Transverse colon (tissue), 4 donors: ENCODE results near the gene OOSP1. TPM values are rescaled to one million over a fixed set of nuclear protein-coding genes. Genes with fewer than 3 reads are reported as not detected.

ENCODE experiments used
- DNase-seq: peaks from one replicate; pipeline ENCODE4 v3.0.0-alpha.2; 2019
- H3K27ac ChIP-seq, 4 donors: fragments of 200-600 bp; sonication (generic); 2 replicates each; pipeline ENCODE4 v1.5.1; 2016 to 2018; ENCODE audit warnings: inconsistent platforms in 4 of 4
- H3K27me3 ChIP-seq: fragments of 200-600 bp; sonication (generic); 2 replicates; pipeline ENCODE4 v1.5.1; 2017; ENCODE audit warnings: inconsistent platforms
- H3K36me3 ChIP-seq, 4 donors: fragments of 200-600 bp; sonication (generic); 2 replicates each; pipeline ENCODE4 v1.5.1; 2017 to 2019; ENCODE audit warnings: inconsistent platforms in 4 of 4
- H3K4me1 ChIP-seq, 4 donors: fragments of 200-600 bp; sonication (generic); 2 replicates each; pipeline ENCODE4 v1.5.1; 2017 to 2020; ENCODE audit warnings: inconsistent platforms in 4 of 4
- H3K4me3 ChIP-seq, 4 donors: fragments of 200-600 bp; sonication (generic); 1 replicate in 1 of 4; 2 replicates in 3 of 4; pipeline versions ENCODE4 v1.5.1 to v1.6.1; 2017 to 2019; ENCODE audit warnings: inconsistent platforms in 4 of 4
- H3K9me3 ChIP-seq, 2 donors: fragments of 200-600 bp; sonication (generic); 2 replicates each; pipeline ENCODE4 v1.5.1; 2017 to 2019; ENCODE audit warnings: inconsistent platforms in 2 of 2
- EP300 ChIP-seq: sonication (generic); formaldehyde crosslinking; IDR thresholded peaks from one replicate; pipeline ENCODE4 v1.6.1; 2017; ENCODE audit warnings: antibody characterized with exemption, low read depth
- POLR2A ChIP-seq: fragments of 450-650 bp; IDR thresholded peaks from one replicate; pipeline ENCODE4 v1.6.1; 2016; ENCODE audit warnings: antibody characterized with exemption, mild to moderate bottlenecking, moderate library complexity
- POLR2AphosphoS5 ChIP-seq, 3 donors: sonication (generic); formaldehyde crosslinking; IDR thresholded peaks; one replicate each; pipeline ENCODE4 v1.6.1; 2016; ENCODE audit warnings: antibody characterized with exemption in 3 of 3
- WGBS, 2 donors: methylation state at CpG; one replicate each; pipeline ENCODE4 v1.1.5; 2018; ENCODE audit warnings: low coverage in 1 of 2; 5-methylcytosine and 5-hydroxymethylcytosine counted together
- in situ Hi-C, 4 donors: fragments of 200-750 bp; cut with MboI; loops; one replicate each; pipeline versions ENCODE4 v1.15.0 to v1.15.1; 2017; ENCODE audit warnings: low sequenced_read_pairs in 3 of 4, low pct_ligation_motif_present in 1 of 4, low pct_unique_long_range_greater_than_20kb in 1 of 4
- intact Hi-C: fragments of 100-400 bp; cut with DNase I; formaldehyde crosslinking; loops from one replicate; pipeline ENCODE4 v1.15.1; 2023; ENCODE audit warnings: low total_unique reads
- total RNA-seq, 4 donors: library from RNA; depleted of rRNA; stranded (reverse); fragments of >200 nt; gene quantifications; one replicate each; pipeline ENCODE4 v1.1.0, GENCODE V29; 2016
- TF ChIP-seq, protein P1 (sequence below), 5 experiments: fragments of 200-600 bp in 3 of 5; fragments of 450-650 bp in 2 of 5; sonication (generic) in 3 of 5; IDR thresholded peaks; 1 replicate in 2 of 5; 2 replicates in 3 of 5; pipeline ENCODE4 v1.5.1; 2016 to 2017; ENCODE audit warnings: antibody characterized with exemption in 5 of 5, inconsistent platforms in 3 of 5, mild to moderate bottlenecking in 2 of 5, moderate library complexity in 1 of 5

OOSP1 gene
- total RNA-seq, 4 donors from 2014 or later, result not detected

DNA sequence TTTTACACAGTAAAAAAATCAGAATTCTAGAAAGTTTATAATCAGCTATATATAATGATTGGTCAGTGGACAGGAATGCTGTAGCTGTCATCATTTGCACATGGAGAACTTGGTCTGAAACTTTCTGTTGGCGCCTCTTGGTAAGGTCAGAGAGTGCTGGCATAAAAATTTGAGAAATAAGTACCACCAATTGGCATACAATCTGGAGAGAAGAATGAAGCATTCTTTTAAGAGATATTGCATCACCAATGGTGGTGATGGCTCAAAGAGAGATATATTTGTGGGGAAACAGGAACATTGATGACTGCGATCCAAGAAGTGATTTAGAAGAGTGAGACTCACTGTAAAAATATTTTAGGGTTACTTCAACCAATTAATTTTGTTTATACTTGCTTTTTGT lies 19.8 kb upstream of the OOSP1 start:
- Histone ChIP-seq H3K27ac (no peak overlapping the region), H3K4me1 (peaks cover 0 to 4% (median 0%) of the 10 kb centered on the region in 4 donors), H3K4me3 (no peak overlapping the region), H3K36me3 (no peaks in the 10 kb centered on the region), H3K27me3 (no peaks in the 10 kb centered on the region), H3K9me3 (peaks cover 8 to 12% of the 10 kb centered on the region in 2 donors)
- in situ Hi-C loops (no loop called here), intact Hi-C loops (no loop called here)
- WGBS, 2 donors, result 80% methylated on average over 1 to 2 of the region's 2 CpGs
- no peak for DNase-seq
- TF ChIP-seq POLR2AphosphoS5 (IDR thresholded peaks at IDR 0.05), result no peak
- TF ChIP-seq EP300, result no peak
- no peak for TF ChIP-seq POLR2A
- TF ChIP-seq, protein P1, sequence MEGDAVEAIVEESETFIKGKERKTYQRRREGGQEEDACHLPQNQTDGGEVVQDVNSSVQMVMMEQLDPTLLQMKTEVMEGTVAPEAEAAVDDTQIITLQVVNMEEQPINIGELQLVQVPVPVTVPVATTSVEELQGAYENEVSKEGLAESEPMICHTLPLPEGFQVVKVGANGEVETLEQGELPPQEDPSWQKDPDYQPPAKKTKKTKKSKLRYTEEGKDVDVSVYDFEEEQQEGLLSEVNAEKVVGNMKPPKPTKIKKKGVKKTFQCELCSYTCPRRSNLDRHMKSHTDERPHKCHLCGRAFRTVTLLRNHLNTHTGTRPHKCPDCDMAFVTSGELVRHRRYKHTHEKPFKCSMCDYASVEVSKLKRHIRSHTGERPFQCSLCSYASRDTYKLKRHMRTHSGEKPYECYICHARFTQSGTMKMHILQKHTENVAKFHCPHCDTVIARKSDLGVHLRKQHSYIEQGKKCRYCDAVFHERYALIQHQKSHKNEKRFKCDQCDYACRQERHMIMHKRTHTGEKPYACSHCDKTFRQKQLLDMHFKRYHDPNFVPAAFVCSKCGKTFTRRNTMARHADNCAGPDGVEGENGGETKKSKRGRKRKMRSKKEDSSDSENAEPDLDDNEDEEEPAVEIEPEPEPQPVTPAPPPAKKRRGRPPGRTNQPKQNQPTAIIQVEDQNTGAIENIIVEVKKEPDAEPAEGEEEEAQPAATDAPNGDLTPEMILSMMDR (IDR thresholded peaks at IDR 0.05), result no peak

DNA sequence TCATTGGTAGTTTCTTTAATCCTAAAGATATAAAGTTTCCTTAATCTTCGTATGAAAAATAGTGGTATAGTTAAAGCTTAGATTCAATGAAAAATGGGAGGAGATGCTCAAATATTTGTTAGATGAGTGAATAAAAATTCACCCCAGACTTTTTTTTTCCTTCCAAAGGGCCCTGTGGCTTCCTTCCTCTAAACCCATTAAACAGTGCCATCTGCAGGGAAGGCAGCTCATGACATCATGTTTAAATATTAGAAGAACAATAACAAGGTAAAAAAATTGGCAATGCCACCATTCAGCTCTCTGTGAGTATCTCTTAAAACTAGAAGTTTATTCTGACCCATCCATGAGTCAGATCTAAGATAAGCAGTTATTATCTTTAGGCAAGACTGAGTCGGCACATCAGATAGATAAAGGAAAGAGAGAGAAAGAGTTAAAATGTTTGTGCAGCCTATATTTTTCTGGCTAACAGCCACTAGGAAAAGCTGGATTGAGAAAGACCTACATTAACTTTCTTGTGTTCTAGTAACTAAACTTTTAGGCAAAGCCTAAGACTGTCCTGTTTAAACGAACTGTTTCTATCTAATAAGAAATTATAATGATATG lies 19.1 kb upstream of the OOSP1 start:
- WGBS, 2 donors, result 53 to 56% methylated on average over 3 of the region's 3 CpGs
- intact Hi-C loops, result no loop called here
- H3K9me3 ChIP-seq, result peaks cover 14 to 18% of the 10 kb centered on the region in 2 donors
- in situ Hi-C loops, result no loop called here
- H3K27me3 ChIP-seq, result no peaks in the 10 kb centered on the region
- H3K4me1 ChIP-seq, result peaks cover 0 to 4% (median 0%) of the 10 kb centered on the region in 4 donors
- no peak overlapping the region for H3K4me3 ChIP-seq
- H3K27ac ChIP-seq, result no peak overlapping the region
- TF ChIP-seq, protein P1 (IDR thresholded peaks at IDR 0.05), result peak; percentile 31 to 48 (median 43)
- TF ChIP-seq EP300 (no peak), POLR2A (no peak), POLR2AphosphoS5 (IDR thresholded peaks at IDR 0.05) (no peak)
- peak; percentile 45 for DNase-seq
- H3K36me3 ChIP-seq, result no peaks in the 10 kb centered on the region

DNA sequence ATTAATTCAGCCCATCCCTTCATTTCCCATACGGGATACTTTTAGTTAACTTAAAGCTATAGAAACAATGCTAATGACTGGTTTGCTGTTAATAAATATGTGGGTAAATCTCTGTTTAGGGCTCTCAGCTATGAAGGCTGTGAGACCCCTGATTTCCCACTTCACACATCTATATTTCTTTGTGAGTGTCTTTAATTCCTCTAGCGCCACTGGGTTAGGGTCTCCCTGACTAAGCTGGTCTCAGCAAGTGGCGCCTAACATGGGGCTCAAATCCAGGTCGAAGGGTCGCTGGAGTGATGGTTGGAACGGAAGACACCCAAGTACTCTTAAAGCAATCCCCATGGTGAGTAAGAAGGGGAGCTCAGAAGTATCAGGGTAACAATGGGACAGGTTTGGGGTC lies 14.4 kb upstream of the OOSP1 start:
- DNase-seq, result no peak
- in situ Hi-C loops, result no loop called here
- 95 to 100% methylated on average over 1 to 6 of the region's 6 CpGs for WGBS, 2 donors
- H3K27me3 ChIP-seq, result no peaks in the 10 kb centered on the region
- H3K36me3 ChIP-seq, result no peaks in the 10 kb centered on the region
- peaks cover 27 to 30% of the 10 kb centered on the region in 2 donors for H3K9me3 ChIP-seq
- no peaks in the 10 kb centered on the region for H3K4me1 ChIP-seq
- no peak overlapping the region for H3K4me3 ChIP-seq
- intact Hi-C loops, result no loop called here
- TF ChIP-seq, protein P1 (IDR thresholded peaks at IDR 0.05), result no peak
- TF ChIP-seq POLR2AphosphoS5 (IDR thresholded peaks at IDR 0.05), result no peak
- no peak for TF ChIP-seq EP300
- no peak for TF ChIP-seq POLR2A
- no peak overlapping the region for H3K27ac ChIP-seq

DNA sequence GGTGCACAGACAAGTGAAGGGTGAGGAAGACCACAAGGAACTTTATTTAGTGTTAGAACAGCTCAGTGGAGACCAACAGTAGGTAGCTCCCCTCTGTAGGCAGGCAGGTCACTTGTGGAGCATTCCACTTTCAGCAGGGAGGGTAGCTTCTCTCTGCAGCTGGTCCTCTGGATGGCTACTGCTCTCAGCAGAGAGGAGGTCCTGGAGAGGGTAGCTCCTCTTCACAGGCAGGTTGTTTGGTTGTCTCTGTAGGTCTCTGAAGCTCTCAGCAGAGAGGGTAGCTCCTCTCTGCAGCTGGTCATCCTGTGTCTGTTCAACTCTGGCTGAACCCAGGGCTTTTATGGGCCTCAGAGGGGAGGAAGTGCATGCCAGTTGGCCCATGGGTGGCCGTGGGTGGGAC lies 6.5 kb upstream of the OOSP1 start:
- Histone ChIP-seq H3K27me3 (no peaks in the 10 kb centered on the region), H3K27ac (no peak overlapping the region), H3K36me3 (no peaks in the 10 kb centered on the region), H3K9me3 (peaks cover 0 to 10% of the 10 kb centered on the region in 2 donors), H3K4me3 (no peak overlapping the region), H3K4me1 (no peaks in the 10 kb centered on the region)
- in situ Hi-C loops (no loop called here), intact Hi-C loops (no loop called here)
- no peak for TF ChIP-seq POLR2AphosphoS5 (IDR thresholded peaks at IDR 0.05)
- no peak for TF ChIP-seq POLR2A
- TF ChIP-seq, protein P1 (IDR thresholded peaks at IDR 0.05), result no peak
- no peak for TF ChIP-seq EP300
- no peak for DNase-seq
- WGBS, 2 donors, result 67% methylated on average over 1 of the region's 1 CpG; no CpG with 5 or more reads in 1 of the 2 donors
